DND-41 (cell line): ENCODE measurements around the gene PTGR2.
"Not testable (repeated sequence)": the region's sequence is repeated elsewhere in the genome, so short reads cannot be mapped to it uniquely, and the experiment has no call there.

Experiments
- ATAC-seq: fragments of 200-7000 bp; cut with Tn5 transposase; 3 replicates; pipeline ENCODE4 v1.9.1; 2021; ENCODE audit warnings: low read depth; ENCODE audit not compliant: insufficient read depth
- DNase-seq: peaks from one replicate; pipeline ENCODE4 v3.0.0-alpha.2; 2020
- H2AFZ ChIP-seq: 2 replicates; pipeline ENCODE4 v1.6.0; 2012; ENCODE audit warnings: low read depth, low read length
- H3K27ac ChIP-seq: 2 replicates; pipeline ENCODE4 v1.5.1; 2012; ENCODE audit warnings: low read length, inconsistent platforms
- H3K27me3 ChIP-seq: fragments of 200-600 bp; sonication (generic); 2 replicates; pipeline ENCODE4 v1.6.0; 2012; ENCODE audit warnings: low read length, mild to moderate bottlenecking, inconsistent platforms; ENCODE audit not compliant: insufficient read depth, poor library complexity
- H3K36me3 ChIP-seq: 2 replicates; pipeline ENCODE4 v1.5.1; 2012; ENCODE audit warnings: low read length, inconsistent platforms; ENCODE audit not compliant: insufficient read depth
- H3K4me1 ChIP-seq: 2 replicates; pipeline ENCODE4 v1.5.1; 2012; ENCODE audit warnings: mild to moderate bottlenecking, low read length; ENCODE audit not compliant: insufficient read depth
- H3K4me2 ChIP-seq: 2 replicates; pipeline ENCODE4 v1.6.0; 2012; ENCODE audit warnings: mild to moderate bottlenecking, moderate library complexity, low read length, inconsistent platforms; ENCODE audit not compliant: insufficient read depth
- H3K4me3 ChIP-seq, 2 experiments: fragments of 200-600 bp in 1 of 2; shearing (Covaris generic) in 1 of 2; 2 replicates each; pipeline ENCODE4 v1.5.1; 2012 to 2016; ENCODE audit warnings: inconsistent platforms in 2 of 2, low read length in 2 of 2, mild to moderate bottlenecking in 2 of 2, low read depth in 1 of 2, moderate library complexity in 1 of 2
- H3K79me2 ChIP-seq: 2 replicates; pipeline ENCODE4 v1.6.0; 2012; ENCODE audit warnings: low read length, inconsistent platforms; ENCODE audit not compliant: insufficient read depth
- H3K9ac ChIP-seq: 2 replicates; pipeline ENCODE4 v1.6.0; 2012; ENCODE audit warnings: low read depth, mild to moderate bottlenecking, inconsistent platforms, low read length, moderate library complexity
- H3K9me3 ChIP-seq: 2 replicates; pipeline ENCODE4 v1.5.1; 2012; ENCODE audit warnings: low read length, moderate library complexity, mild to moderate bottlenecking, inconsistent platforms; ENCODE audit not compliant: insufficient read depth, severe bottlenecking
- H4K20me1 ChIP-seq: 2 replicates; pipeline ENCODE4 v1.6.0; 2012; ENCODE audit warnings: low read length; ENCODE audit not compliant: insufficient read depth
- CTCF ChIP-seq: IDR thresholded peaks from 2 replicates; pipeline ENCODE4 v1.5.1; 2012; ENCODE audit warnings: borderline replicate concordance, low read length, moderate library complexity, mild to moderate bottlenecking; ENCODE audit not compliant: poor library complexity, severe bottlenecking; ENCODE audit errors: extremely low read depth
- EZH2 ChIP-seq: IDR thresholded peaks from 3 replicates; pipeline ENCODE4 v1.6.1; 2012; ENCODE audit warnings: borderline replicate concordance, low read depth, mild to moderate bottlenecking, moderate library complexity, low read length, inconsistent platforms; ENCODE audit not compliant: severe bottlenecking

PTGR2 gene

GRCh38 chr14:73834261-73834625 is 17.4 kb upstream of the PTGR2 start:
- no peaks in the 10 kb centered on the region for H3K27me3 ChIP-seq
- no peak overlapping the region for H3K27ac ChIP-seq
- no peaks in the 10 kb centered on the region for H4K20me1 ChIP-seq
- no peak for DNase-seq
- H3K4me3 ChIP-seq: no peak overlapping the region
- no peak overlapping the region for H3K4me2 ChIP-seq
- no peaks in the 10 kb centered on the region for H3K79me2 ChIP-seq
- no peak overlapping the region for H2AFZ ChIP-seq
- H3K4me1 ChIP-seq: no peaks in the 10 kb centered on the region
- H3K9me3 ChIP-seq: no peaks in the 10 kb centered on the region
- ATAC-seq: no peak
- TF ChIP-seq EZH2: no peak
- TF ChIP-seq CTCF: no peak
- H3K9ac ChIP-seq: no peak overlapping the region
- no peaks in the 10 kb centered on the region for H3K36me3 ChIP-seq

GRCh38 chr14:73838293-73839034 is 13.2 kb upstream of the PTGR2 start:
- H3K4me2 ChIP-seq, H3K4me3 ChIP-seq, H3K79me2 ChIP-seq, H3K9ac ChIP-seq, DNase-seq, H3K36me3 ChIP-seq, ATAC-seq, H3K27me3 ChIP-seq, H3K9me3 ChIP-seq, H3K27ac ChIP-seq, H3K4me1 ChIP-seq, H4K20me1 ChIP-seq, H2AFZ ChIP-seq: not testable (repeated sequence)

- Histone ChIP-seq H4K20me1 (no peaks in the 10 kb centered on the region), H3K36me3 (no peaks in the 10 kb centered on the region), H3K27me3 (no peaks in the 10 kb centered on the region), H3K4me2 (no peak overlapping the region), H3K27ac (no peak overlapping the region), H3K79me2 (no peaks in the 10 kb centered on the region), H2AFZ (no peak overlapping the region), H3K9ac (no peak overlapping the region), H3K9me3 (no peaks in the 10 kb centered on the region), H3K4me3 (no peak overlapping the region), H3K4me1 (no peaks in the 10 kb centered on the region)
- ATAC-seq: no peak
- DNase-seq: no peak
- no peak for TF ChIP-seq CTCF
- no peak for TF ChIP-seq EZH2
These were observed 9.4 kb upstream of the PTGR2 start for GRCh38 chr14:73842201-73842600.

GRCh38 chr14:73842851-73843250 is 8.8 kb upstream of the PTGR2 start:
- TF ChIP-seq CTCF (no peak), EZH2 (no peak)

More at GRCh38 chr14:73842851-73843250, 8.8 kb upstream of the PTGR2 start:
- Histone ChIP-seq H3K4me3 (no peak overlapping the region), H3K9ac (no peak overlapping the region), H4K20me1 (no peaks in the 10 kb centered on the region), H3K79me2 (no peaks in the 10 kb centered on the region), H3K4me2 (no peak overlapping the region), H3K9me3 (no peaks in the 10 kb centered on the region), H3K36me3 (no peaks in the 10 kb centered on the region), H3K4me1 (no peaks in the 10 kb centered on the region), H2AFZ (no peak overlapping the region), H3K27me3 (no peaks in the 10 kb centered on the region), H3K27ac (no peak overlapping the region)
- DNase-seq (no peak), ATAC-seq (no peak)
